HG02623 (cell line): ENCODE results near the gene ONECUT2.

Experiments used
- ATAC-seq: cut with Tn5 transposase; IDR thresholded peaks from one replicate; pipeline ENCODE4 v1.9.1; 2021; ENCODE audit warnings: moderate library complexity; ENCODE audit not compliant: unreplicated experiment

Gene ONECUT2

DNA sequence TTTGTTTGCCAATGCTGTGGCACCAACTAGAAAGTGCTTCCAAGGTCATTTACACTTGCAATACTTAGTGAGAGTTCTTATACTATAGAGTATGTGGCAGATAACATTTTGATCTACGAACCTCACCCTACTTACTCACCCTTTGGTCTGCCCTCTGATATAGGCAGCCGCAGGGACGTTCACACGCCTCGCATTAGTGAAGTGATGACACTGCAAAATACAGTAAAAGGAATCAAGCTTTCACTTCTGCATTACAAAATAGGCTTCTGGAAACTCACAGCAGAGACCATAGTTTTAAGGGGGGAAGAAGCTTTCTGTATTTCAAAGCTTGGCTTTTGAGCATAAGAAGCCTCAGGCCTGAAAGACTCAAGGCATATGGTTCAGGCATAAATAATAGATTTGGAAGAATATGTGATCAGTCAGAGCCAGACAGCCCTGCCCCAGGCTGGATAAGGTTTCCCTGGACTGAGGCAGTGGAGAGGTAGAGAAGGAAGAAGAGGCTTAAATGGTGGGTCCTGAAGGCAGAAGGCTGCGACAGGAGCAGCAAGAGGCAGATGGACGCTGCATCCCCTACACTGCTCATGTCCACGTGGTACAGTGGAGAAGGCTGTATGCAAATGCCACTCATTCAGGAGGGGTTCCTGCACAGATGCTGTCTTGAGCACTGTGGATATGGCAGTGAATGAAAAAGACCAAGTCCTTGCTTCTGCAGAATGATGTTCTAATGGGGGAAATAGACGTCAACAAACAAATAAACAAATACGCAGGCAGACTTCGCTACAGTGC, 88.2 kb downstream of the ONECUT2 start:
- ATAC-seq: no peak

DNA sequence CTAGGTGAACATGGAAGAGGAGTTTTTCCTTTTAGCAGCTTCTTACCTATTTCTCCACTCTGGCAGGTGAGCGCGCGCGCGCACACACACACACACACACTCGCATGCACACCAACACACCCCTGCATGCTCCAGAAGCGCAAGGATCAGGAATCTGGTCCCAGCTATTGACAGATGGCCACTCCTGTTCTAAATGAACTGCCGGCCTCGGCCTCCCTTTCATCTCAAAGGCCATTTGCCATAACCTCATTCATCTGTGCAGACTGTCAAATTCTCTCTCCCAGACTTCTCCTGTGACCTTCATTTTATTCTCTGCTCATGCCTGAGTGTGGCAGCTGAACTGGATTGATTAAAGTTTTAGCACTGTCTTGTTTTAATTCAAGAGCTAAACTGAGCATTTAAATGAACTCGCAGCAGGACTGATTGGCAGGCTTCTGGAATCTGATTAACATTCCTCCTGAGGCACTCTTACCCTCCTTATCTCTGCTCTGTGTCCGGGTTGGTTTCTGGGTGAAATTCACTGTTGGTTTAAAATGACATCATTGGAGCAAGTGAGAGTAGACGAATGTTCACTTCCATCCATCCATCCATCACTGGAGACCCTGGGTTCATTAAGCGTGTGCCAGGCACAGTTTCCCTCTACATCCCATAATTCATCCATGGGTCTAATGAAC, 92.5 kb downstream of the ONECUT2 start:
- no peak for ATAC-seq

DNA sequence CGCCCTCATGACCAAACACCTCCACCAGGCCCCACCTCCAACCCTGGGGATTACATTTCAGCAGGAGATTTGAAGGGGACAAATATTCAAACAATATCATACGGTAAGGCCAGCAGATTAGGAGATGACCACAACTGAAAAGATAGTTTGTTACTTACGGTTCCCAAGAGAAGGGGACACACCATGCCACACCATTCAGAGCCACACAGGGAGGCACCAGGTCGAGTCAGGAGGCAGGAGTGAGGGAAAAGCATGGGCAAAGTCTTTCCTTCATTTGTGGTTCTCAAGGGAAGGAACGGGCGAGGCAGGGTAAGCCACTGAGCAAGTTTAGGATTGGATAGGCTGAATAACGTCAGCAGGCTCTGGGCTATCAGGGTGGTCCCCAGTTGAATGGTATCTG, 94.0 kb downstream of the ONECUT2 start:
- ATAC-seq: no peak

DNA sequence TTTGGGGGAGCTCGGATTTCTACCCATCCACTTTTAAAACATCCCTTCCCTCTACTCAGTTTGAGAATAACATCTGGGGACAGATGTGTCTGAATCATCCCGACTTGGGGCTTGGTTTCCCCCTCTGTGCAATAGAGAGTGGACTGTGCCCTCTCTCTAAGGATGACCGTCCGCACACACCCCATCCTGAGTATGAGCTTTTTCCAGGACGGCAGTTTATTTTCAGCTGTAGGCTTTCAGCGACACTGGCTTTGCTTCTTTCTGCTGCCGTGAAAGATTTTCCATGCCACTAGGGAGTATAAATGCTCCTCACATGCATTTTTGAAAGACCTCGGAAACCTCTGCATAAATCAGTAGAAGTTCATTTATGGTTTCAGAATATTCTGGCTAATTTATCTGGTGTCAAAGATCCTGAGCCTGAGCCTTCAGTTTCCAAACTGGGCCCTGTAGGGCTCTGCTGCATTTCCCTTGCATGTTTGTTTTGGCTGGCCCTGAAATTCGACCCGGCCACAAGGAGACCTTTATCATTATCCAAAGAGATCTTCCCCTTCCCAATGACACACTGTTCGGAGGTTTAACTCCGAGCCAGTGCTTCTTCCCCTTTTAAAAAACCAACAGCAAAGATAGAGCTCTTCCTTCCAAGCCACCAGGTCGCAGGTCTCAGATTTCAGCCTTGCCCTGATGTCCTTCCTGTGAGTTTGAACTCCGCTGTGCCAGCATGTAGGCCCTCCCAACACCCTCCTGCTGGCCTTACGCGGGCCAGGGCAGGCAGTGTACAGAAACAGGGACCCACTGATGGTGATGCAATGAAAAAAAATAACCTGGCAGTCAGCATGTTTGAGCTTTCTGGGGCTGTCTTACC, 98.1 kb downstream of the ONECUT2 start:
- ATAC-seq: no peak

GRCh38 chr18:57533868-57534510, 98.8 kb downstream of the ONECUT2 start:
- ATAC-seq: no peak

GRCh38 chr18:57534511-57534909, 99.3 kb downstream of the ONECUT2 start:
- no peak for ATAC-seq

GRCh38 chr18:57538614-57539013, 103.4 kb downstream of the ONECUT2 start:
- no peak for ATAC-seq

- no peak for ATAC-seq
Measured at GRCh38 chr18:57539702-57540101, 104.5 kb downstream of the ONECUT2 start.
